Stimulated activated CD4-positive, alpha-beta T cell treated with anti-CD3 and anti-CD28 coated beads, Interleukin-1b, Interleukin-23, amount 100 ng/mL, for 48 hours (primary cell): ENCODE data around the gene PGS1.
"Not testable (repeated sequence)": the region's sequence is repeated elsewhere in the genome, so short reads cannot be mapped to it uniquely, and the experiment has no call there.

Experiments
- DNase-seq: peaks from one replicate; pipeline ENCODE4 v3.0.0-alpha.2; 2020

The PGS1 gene

GRCh38 chr17:78454346-78454745 is 75.9 kb downstream of the PGS1 start:
- DNase-seq, result no peak

- DNase-seq, result no peak
These were observed 79.6 kb downstream of the PGS1 start for GRCh38 chr17:78458091-78458490.

DNA sequence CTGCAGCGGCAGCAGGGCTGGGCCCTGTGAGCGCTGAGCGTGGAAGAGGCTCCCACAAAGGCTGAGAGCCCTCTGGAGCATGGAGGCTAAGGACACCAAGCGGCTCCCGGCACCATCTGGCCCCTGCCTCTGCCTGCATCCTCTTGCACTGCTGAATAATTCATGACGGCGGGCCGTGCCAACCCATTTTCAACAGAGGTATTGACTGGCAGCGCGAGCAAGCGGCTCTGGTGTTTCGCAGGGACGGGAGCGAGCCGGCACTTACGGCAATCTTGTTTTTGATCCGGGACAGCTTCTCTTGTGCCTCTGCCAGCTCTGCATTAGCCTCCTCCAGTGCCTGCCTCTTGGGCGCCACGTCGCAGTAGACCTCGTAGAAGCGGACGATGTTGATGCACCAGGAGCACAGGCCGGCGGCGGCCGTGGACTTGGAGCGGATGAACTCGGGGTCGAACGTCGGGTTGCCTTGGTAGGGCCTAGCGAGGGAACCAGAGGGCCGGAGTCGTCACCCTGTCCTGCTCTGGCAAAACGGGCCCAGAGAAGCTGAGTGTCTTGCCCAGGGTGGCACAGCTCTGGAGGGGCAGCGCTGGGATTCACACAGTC is 80.4 kb downstream of the PGS1 start:
- DNase-seq, result no peak

- no peak for DNase-seq
These were observed 81.2 kb downstream of the PGS1 start for GRCh38 chr17:78459696-78460095.

DNA sequence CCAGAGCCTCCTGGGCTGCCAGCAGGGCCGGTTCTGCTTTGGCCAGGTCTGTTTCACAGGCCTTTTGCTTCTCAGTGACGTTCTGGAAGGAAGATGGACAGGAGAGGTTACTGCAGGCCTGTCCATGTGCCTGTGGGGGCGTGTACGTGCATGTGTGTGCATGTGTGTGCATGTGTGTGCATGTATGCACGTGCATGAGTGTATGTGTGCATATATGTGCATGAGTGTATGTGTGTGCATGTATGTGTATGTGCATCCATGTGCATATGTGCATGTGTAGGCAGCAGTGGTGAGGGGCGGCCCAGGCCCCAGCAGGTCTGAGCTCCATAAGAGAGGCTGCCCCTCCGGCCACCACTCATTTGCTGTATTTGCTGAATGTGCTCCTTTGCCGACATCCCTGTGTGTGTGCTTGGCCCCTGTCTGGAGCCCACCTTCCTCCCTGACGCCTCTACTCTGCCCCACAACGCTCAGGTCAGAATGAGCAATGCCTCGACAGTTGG is 81.8 kb downstream of the PGS1 start:
- no peak for DNase-seq

GRCh38 chr17:78460951-78461798 is 82.7 kb downstream of the PGS1 start:
- DNase-seq, result no peak

GRCh38 chr17:78461799-78462053 is 83.3 kb downstream of the PGS1 start:
- DNase-seq, result no peak

DNA sequence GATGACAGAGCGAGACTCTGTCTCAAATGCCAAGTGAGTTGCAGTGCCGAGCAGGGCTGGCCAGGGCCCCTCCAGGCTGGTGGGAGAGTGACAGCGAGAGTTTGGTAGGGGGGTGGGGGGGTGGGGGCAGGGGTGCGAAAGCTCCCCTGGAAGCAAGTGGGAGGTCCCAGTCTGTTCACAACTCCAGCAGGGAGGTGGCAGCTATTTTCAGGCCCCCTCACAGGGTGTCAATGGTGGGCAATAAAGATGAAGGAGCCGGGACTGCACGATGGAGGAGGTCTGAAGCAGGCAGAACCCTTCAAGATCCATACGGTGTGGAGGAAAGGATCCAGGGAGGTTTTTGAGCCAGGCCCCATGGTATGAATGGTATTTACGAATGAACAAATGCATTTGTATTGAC is 83.7 kb downstream of the PGS1 start:
- no peak for DNase-seq

GRCh38 chr17:78466109-78466785 is 87.8 kb downstream of the PGS1 start:
- DNase-seq, result not testable (repeated sequence)

DNA sequence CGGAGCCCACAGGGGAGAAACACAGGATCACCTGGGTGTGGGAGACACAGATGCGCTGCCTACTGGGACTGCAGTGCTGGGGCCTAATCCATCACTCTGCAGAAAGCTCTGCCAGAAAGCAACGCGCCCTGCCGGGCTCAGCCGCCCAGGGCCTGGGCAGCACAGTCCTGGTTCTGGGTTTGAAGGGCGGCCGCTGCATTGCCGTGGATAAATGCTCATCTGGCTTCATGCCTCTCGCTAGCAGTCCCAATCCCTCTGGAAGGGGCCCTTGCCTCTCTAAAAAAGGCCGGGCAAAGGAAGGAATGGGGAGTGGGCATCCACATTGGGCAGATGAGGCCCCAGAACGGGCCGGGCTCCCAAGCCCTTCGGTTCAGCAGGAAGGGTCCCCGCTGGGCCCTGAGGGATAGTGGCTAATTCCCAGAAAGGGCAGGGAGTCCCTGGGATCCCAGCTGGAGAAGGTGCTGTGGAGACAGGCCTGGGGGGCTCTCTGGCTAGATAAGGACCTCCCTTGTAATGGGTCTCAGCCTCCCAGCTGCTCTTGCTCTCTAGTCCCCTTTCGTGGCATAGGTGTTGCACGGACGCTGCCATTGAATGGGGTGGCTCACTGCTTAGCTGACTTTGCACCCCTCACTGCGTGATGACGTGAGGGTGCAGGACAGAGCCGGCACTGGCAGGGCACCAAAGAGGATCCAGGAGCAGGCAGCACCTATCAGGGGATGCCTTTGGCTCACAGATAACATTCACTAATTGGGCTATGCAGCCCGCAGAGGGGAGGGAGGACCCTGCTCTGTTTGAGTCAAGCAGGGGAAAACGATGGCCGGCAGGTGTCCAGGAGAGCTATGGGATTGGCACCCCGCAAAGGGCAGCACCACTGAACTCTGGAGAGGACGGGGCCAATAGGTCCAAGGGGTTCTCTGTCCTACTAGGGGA is 88.6 kb downstream of the PGS1 start:
- no peak for DNase-seq

DNA sequence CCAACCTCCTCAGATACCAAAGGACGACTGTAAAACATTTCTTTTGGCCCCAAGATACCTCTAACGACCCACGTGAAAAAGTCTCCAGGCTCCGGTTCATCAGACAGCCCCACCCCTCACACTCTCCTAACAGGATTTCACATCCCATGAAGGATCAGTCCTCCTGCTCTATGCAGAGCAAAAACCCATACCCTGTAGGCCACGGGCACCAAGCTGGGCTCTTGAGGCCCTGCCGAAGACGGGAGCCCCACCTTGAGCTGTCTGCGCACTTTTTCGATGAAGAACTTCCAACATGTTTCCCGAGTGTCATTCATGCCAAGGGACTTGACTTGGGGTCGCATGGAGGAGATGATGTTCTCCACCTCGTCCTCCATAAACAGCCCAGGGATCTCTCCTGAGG is 89.9 kb downstream of the PGS1 start:
- DNase-seq, result no peak

GRCh38 chr17:78469443-78469842 is 91.0 kb downstream of the PGS1 start:
- DNase-seq, result no peak

- no peak for DNase-seq
These were observed 93.2 kb downstream of the PGS1 start for GRCh38 chr17:78471635-78472034.

GRCh38 chr17:78472035-78472905 is 93.8 kb downstream of the PGS1 start:
- DNase-seq, result no peak

DNA sequence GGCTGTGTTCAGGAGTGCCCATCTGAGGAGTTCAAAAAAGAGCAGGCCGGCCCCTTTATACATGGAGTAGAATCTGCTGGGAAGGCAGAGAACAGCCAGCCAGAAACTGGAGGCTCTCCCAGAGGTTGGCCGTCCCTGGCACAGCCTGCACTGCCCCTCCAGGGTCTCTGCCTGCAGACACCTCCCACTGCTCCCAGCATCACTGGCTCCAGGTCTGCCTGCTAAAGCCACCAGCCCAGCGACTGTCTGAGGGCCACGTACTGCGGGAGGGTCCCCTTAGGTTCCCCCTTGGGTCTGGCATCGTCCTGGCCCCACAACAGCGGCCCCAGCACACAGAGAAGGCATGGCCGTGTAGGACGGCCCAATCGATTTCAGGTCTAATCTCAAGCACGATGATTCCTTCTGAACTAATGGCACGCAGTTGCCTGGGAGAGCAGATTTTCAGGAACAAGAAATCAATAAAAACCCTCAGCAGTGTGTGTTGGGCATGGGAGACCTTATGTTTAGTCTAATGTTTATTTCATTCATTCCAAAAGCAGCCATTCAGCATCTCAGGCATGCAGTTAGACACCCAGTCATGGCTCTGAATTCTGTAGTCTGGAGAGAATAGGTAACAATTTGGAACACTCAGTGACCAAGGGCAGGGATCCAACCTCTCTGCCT is 95.6 kb downstream of the PGS1 start:
- DNase-seq, result no peak
